ENCODE results near the gene SMIM9. TPM values are rescaled to one million over a fixed set of nuclear protein-coding genes. Genes with fewer than 3 reads are reported as not detected.

Gene SMIM9
- polyA plus RNA-seq, 4 donors = not detected

DNA sequence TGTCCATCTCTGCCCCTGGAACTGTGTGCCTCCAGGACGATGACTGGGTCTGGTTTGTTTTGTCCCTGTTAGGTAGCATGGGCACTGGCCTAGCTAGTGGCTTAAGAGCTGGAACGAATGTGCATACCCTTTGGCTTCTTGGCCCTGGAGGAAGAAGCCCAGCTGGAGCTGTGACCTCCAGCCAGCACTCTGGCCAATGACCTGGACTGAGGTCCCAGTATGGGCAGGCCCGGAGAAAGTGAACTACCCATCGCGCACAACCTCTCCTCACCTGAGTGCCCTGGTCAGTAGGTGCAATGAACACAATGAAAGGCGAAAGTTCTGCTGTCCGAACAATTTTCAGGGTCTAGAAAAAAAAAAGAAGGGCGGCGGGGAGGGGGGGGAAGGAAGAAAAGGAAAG, 53.5 kb downstream of the SMIM9 start:
- DNase-seq (no peak), FAIRE-seq (no peak)
- H3K4me3 ChIP-seq (ENCODE audit: low read depth in 1 of 3, low read length in 3 of 3) = no peak overlapping the region
- 85 to 95% (median 92%) methylated on average over 8 to 9 of the region's 9 CpGs for WGBS, 3 donors
- no peaks in the 10 kb centered on the region for H3K9me3 ChIP-seq (ENCODE audit: control insufficient read depth in 2 of 2, insufficient read depth in 1 of 2, low read depth in 1 of 2, low read length in 1 of 2)
- H3K27ac ChIP-seq (ENCODE audit: low read depth in 1 of 3, low read length in 2 of 3) = no peak overlapping the region
- no peaks in the 10 kb centered on the region for H3K27me3 ChIP-seq (ENCODE audit: control insufficient read depth in 3 of 3, insufficient read depth in 3 of 3, low read length in 3 of 3)
- H3K36me3 ChIP-seq (ENCODE audit: control insufficient read depth in 3 of 3, insufficient read depth in 2 of 3, low read depth in 1 of 3, low read length in 3 of 3) = peaks cover 2 to 32% (median 4%) of the 10 kb centered on the region in 3 donors
- H3K4me1 ChIP-seq (ENCODE audit: control insufficient read depth in 3 of 3, insufficient read depth in 2 of 3, low read depth in 1 of 3, low read length in 2 of 3) = no peaks in the 10 kb centered on the region

DNA sequence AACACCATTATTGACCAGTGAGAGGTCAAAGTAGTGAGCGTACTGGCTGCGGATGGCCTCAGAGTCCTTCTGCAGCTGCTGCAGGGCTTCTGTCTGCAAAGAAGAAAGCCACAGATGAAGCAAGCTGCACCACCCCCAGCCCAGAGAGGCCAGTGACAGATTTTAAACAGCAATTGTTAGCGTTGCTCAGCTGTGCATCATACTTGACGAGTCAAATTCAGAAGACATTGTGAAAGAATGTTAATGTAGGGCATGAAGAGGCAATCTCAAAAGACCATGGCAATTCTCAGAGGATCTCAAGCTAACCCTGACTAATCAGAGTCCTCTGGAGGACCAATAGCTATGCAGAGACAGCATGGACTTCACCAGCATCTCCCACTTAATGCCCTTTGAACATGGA, 55.2 kb downstream of the SMIM9 start:
- no peak overlapping the region for H3K4me3 ChIP-seq (ENCODE audit: low read depth in 1 of 3, low read length in 3 of 3)
- DNase-seq (no peak), FAIRE-seq (no peak)
- H3K9me3 ChIP-seq (ENCODE audit: control insufficient read depth in 2 of 2, insufficient read depth in 1 of 2, low read depth in 1 of 2, low read length in 1 of 2) = no peaks in the 10 kb centered on the region
- H3K27ac ChIP-seq (ENCODE audit: low read depth in 1 of 3, low read length in 2 of 3) = no peak overlapping the region
- H3K27me3 ChIP-seq (ENCODE audit: control insufficient read depth in 3 of 3, insufficient read depth in 3 of 3, low read length in 3 of 3) = no peaks in the 10 kb centered on the region
- H3K36me3 ChIP-seq (ENCODE audit: control insufficient read depth in 3 of 3, insufficient read depth in 2 of 3, low read depth in 1 of 3, low read length in 3 of 3) = peaks cover 4 to 41% (median 12%) of the 10 kb centered on the region in 3 donors
- no peaks in the 10 kb centered on the region for H3K4me1 ChIP-seq (ENCODE audit: control insufficient read depth in 3 of 3, insufficient read depth in 2 of 3, low read depth in 1 of 3, low read length in 2 of 3)
- 80 to 93% (median 82%) methylated on average over 4 of the region's 4 CpGs for WGBS, 3 donors

GRCh38 chrX:154776753-154777152, 57.7 kb downstream of the SMIM9 start:
- H3K27ac ChIP-seq (ENCODE audit: low read depth in 1 of 3, low read length in 2 of 3) = no peak overlapping the region
- FAIRE-seq (no peak), DNase-seq (no peak)
- WGBS, 3 donors = 86 to 93% (median 87%) methylated on average over 2 of the region's 2 CpGs
- peaks cover 0 to 1% of the 10 kb centered on the region in 2 donors for H3K9me3 ChIP-seq (ENCODE audit: control insufficient read depth in 2 of 2, insufficient read depth in 1 of 2, low read depth in 1 of 2, low read length in 1 of 2)
- H3K4me1 ChIP-seq (ENCODE audit: control insufficient read depth in 3 of 3, insufficient read depth in 2 of 3, low read depth in 1 of 3, low read length in 2 of 3) = no peaks in the 10 kb centered on the region
- H3K4me3 ChIP-seq (ENCODE audit: low read depth in 1 of 3, low read length in 3 of 3) = no peak overlapping the region
- H3K27me3 ChIP-seq (ENCODE audit: control insufficient read depth in 3 of 3, insufficient read depth in 3 of 3, low read length in 3 of 3) = no peaks in the 10 kb centered on the region
- H3K36me3 ChIP-seq (ENCODE audit: control insufficient read depth in 3 of 3, insufficient read depth in 2 of 3, low read depth in 1 of 3, low read length in 3 of 3) = peaks cover 5 to 42% (median 13%) of the 10 kb centered on the region in 3 donors

DNA sequence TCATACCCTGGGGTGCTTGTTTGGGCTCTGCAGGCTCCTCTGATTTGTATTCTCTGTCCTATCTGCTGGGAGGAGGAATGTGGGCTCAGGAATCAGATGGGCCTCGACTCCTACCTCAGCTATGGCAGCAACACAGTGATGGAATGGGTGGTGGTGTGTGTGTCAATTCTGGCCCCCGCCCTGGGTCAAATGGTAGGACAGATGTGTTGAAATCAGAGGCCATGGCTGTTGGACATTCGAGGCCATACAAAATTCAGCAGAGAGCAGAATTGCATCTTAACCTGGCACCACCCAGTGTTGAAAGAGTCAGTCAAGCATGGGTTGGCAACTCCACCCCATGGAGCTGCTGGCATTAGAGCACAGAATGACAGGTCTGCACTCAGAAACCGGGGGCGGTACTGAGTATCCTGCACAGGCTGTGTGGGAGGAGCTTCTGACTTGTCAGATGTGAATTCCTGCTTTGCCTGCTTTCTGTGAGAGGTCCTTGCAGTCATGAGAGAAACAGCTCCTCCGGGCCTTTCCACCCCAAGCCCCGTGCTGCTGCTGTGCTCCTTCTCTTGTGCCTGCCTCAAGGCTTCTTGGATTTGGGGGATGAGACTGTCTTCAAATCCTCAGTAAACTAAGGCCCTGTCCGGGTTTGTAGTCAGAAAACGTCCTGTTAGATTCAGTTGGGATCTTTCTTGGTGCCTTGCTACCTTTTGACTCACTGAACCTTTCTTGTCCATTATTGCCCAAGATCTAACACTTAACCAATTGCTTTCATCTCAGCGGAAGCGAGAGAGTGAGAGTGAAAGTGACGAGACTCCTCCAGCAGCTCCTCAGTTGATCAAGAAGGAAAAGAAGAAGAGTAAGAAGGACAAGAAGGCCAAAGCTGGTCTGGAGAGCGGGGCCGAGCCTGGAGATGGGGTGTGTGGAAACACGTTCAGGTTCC, 58.8 kb downstream of the SMIM9 start:
- Histone ChIP-seq H3K4me1 (ENCODE audit: control insufficient read depth in 3 of 3, insufficient read depth in 2 of 3, low read depth in 1 of 3, low read length in 2 of 3) (no peaks in the 10 kb centered on the region), H3K27ac (ENCODE audit: low read depth in 1 of 3, low read length in 2 of 3) (no peak overlapping the region), H3K36me3 (ENCODE audit: control insufficient read depth in 3 of 3, insufficient read depth in 2 of 3, low read depth in 1 of 3, low read length in 3 of 3) (peaks cover 5 to 36% (median 13%) of the 10 kb centered on the region in 3 donors), H3K4me3 (ENCODE audit: low read depth in 1 of 3, low read length in 3 of 3) (no peak overlapping the region), H3K27me3 (ENCODE audit: control insufficient read depth in 3 of 3, insufficient read depth in 3 of 3, low read length in 3 of 3) (no peaks in the 10 kb centered on the region), H3K9me3 (ENCODE audit: control insufficient read depth in 2 of 2, insufficient read depth in 1 of 2, low read depth in 1 of 2, low read length in 1 of 2) (peaks cover 0 to 1% of the 10 kb centered on the region in 2 donors)
- DNase-seq = peak in 1 of 2 donors; percentile 6
- 74 to 84% (median 81%) methylated on average over 15 of the region's 15 CpGs for WGBS, 3 donors
- no peak for FAIRE-seq

DNA sequence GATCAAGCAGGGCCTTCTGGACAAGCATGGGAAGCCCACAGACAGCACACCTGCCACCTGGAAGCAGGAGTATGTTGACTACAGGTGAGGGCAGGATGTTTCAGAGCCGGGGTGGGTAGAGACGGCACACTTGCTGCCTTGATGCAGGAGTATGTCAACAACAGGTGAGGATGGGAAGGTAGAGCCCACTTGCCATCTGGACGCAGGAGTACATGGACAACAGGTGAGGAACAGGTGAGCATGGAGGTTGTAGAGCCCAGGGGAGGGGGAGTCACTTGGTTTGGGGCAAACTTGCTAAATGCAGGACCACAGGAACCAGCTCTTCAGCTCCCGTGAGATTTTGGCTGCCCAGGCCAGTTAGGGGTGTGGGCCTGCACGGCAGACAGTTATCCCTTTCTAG, 59.8 kb downstream of the SMIM9 start:
- no peak overlapping the region for H3K4me3 ChIP-seq (ENCODE audit: low read depth in 1 of 3, low read length in 3 of 3)
- no peak overlapping the region for H3K27ac ChIP-seq (ENCODE audit: low read depth in 1 of 3, low read length in 2 of 3)
- no peaks in the 10 kb centered on the region for H3K27me3 ChIP-seq (ENCODE audit: control insufficient read depth in 3 of 3, insufficient read depth in 3 of 3, low read length in 3 of 3)
- FAIRE-seq (no peak), DNase-seq (no peak)
- H3K9me3 ChIP-seq (ENCODE audit: control insufficient read depth in 2 of 2, insufficient read depth in 1 of 2, low read depth in 1 of 2, low read length in 1 of 2) = peaks cover 0 to 1% of the 10 kb centered on the region in 2 donors
- no peaks in the 10 kb centered on the region for H3K4me1 ChIP-seq (ENCODE audit: control insufficient read depth in 3 of 3, insufficient read depth in 2 of 3, low read depth in 1 of 3, low read length in 2 of 3)
- peaks cover 5 to 40% (median 13%) of the 10 kb centered on the region in 3 donors for H3K36me3 ChIP-seq (ENCODE audit: control insufficient read depth in 3 of 3, insufficient read depth in 2 of 3, low read depth in 1 of 3, low read length in 3 of 3)
- 73 to 85% (median 80%) methylated on average over 3 to 5 of the region's 5 CpGs for WGBS, 3 donors

Other genes with a start within 250 kb of the SMIM9 start
- gene CTAG1A, start 249.5 kb downstream of the SMIM9 start, polyA plus RNA-seq = not detected
- gene CTAG1B, start 215.4 kb downstream of the SMIM9 start, polyA plus RNA-seq = not detected
- gene CTAG2, start 181.1 kb downstream of the SMIM9 start, polyA plus RNA-seq = 1 to 10 TPM in 1 of 4 donors, not detected in 3; 7.8 TPM
- 1 to 10 TPM; 1.1 to 2.1 (median 1.3) TPM for gene GAB3, start 83.6 kb downstream of the SMIM9 start, polyA plus RNA-seq
- 10 to 100 TPM; 12.5 to 56.0 (median 32.5) TPM for gene DKC1, start 71.8 kb downstream of the SMIM9 start, polyA plus RNA-seq
- gene MPP1, start 29.2 kb downstream of the SMIM9 start, polyA plus RNA-seq = 100 to 1,000 TPM in 2 of 4 donors, 10 to 100 TPM in 2; 35.9 to 199 (median 87.7) TPM
- 10 to 100 TPM; 13.2 to 39.4 (median 18.7) TPM for gene F8A1, start 51.7 kb upstream of the SMIM9 start, polyA plus RNA-seq
- gene F8, start 188.1 kb upstream of the SMIM9 start, polyA plus RNA-seq = 1 to 10 TPM in 3 of 4 donors, under 1 TPM in 1; 0.89 to 4.8 (median 1.7) TPM
- 100 to 1,000 TPM in 1 of 4 donors, 10 to 100 TPM in 3; 77.9 to 129 (median 97.0) TPM for gene FUNDC2, start 192.2 kb upstream of the SMIM9 start, polyA plus RNA-seq
- gene CMC4, start 236.5 kb upstream of the SMIM9 start, polyA plus RNA-seq = 10 to 100 TPM in 3 of 4 donors, 1 to 10 TPM in 1; 9.3 to 17.3 (median 12.9) TPM
- 10 to 100 TPM; 12.2 to 42.3 (median 15.0) TPM for gene MTCP1, start 236.5 kb upstream of the SMIM9 start, polyA plus RNA-seq
- 10 to 100 TPM; 14.3 to 29.8 (median 24.1) TPM for gene BRCC3, start 236.8 kb upstream of the SMIM9 start, polyA plus RNA-seq